Kidney (tissue), 14 donors: ENCODE data around the gene HES3. TPM values are rescaled to one million over a fixed set of nuclear protein-coding genes. Genes with fewer than 3 reads are reported as not detected.
A peak's percentile ranks its signal among the peaks of the same experiment; 100 is the strongest.

Experiments
- DNase-seq, 5 donors: peaks; one replicate each; pipeline ENCODE4 v3.0.0-alpha.2; 2013 to 2020
- FAIRE-seq: peaks from 2 replicates; lab custom pipeline; 2012; peaks lifted over from hg19 to GRCh38; lab: Jason Lieb, UNC
- H3K27ac ChIP-seq, 2 donors: one replicate each; pipeline ENCODE4 v1.7.0; 2013; ENCODE audit warnings: low read depth in 2 of 2, low read length in 2 of 2, inconsistent platforms in 1 of 2
- H3K27me3 ChIP-seq: one replicate; pipeline ENCODE4 v1.7.1; 2013; ENCODE audit warnings: low read length, inconsistent platforms; ENCODE audit not compliant: control insufficient read depth, insufficient read depth
- H3K36me3 ChIP-seq, 3 donors: one replicate each; pipeline versions ENCODE4 v1.7.0 to v1.7.1; 2013; ENCODE audit warnings: low read length in 3 of 3, control low read depth in 1 of 3, inconsistent platforms in 1 of 3; ENCODE audit not compliant: insufficient read depth in 3 of 3, control insufficient read depth in 2 of 3
- H3K4me1 ChIP-seq, 3 donors: one replicate each; pipeline versions ENCODE4 v1.7.0 to v1.7.1; 2013; ENCODE audit warnings: low read length in 3 of 3, inconsistent platforms in 1 of 3, low read depth in 1 of 3; ENCODE audit not compliant: control insufficient read depth in 2 of 3, insufficient read depth in 2 of 3
- H3K4me3 ChIP-seq, 3 donors: one replicate each; pipeline versions ENCODE4 v1.7.0 to v1.8.1; 2013; ENCODE audit warnings: low read length in 3 of 3, control low read depth in 1 of 3, inconsistent platforms in 1 of 3
- H3K9ac ChIP-seq, 3 donors: one replicate each; pipeline versions ENCODE4 v1.7.0 to v1.7.1; 2013; ENCODE audit warnings: low read length in 3 of 3, control low read depth in 1 of 3, inconsistent platforms in 1 of 3
- H3K9me3 ChIP-seq, 3 donors: one replicate each; pipeline versions ENCODE4 v1.7.0 to v1.7.1; 2013; ENCODE audit warnings: low read length in 3 of 3, control low read depth in 1 of 3, inconsistent platforms in 1 of 3; ENCODE audit not compliant: control insufficient read depth in 2 of 3, insufficient read depth in 1 of 3
- intact Hi-C: fragments of 100-400 bp; cut with DNase I; formaldehyde crosslinking; loops from one replicate; pipeline ENCODE4 v1.11.1; 2022
- polyA plus RNA-seq: library from polyadenylated mRNA; stranded (reverse); fragments of 350-450 nt; fragmentation: Illumina TruSeq; extraction: RNeasy Lipid Tissue Mini Kit (QIAGEN cat#74804); gene quantifications from one replicate; pipeline ENCODE4 v1.2.3, GENCODE V29; 2014; ENCODE audit warnings: low read depth, low replicate concordance; ENCODE audit not compliant: insufficient read depth
- total RNA-seq: library from RNA; stranded (reverse); fragmentation: NEBNext Ultra II Directional; extraction: Animal tissue kit (Norgen Biotek cat#: 25700); gene quantifications from one replicate; pipeline ENCODE4 v1.2.1, GENCODE V29; 2021
- TF ChIP-seq, protein P1 (sequence below): IDR thresholded peaks from 3 replicates; pipeline ENCODE4 v1.5.1; 2012; ENCODE audit warnings: mild to moderate bottlenecking, moderate library complexity, borderline replicate concordance; ENCODE audit not compliant: insufficient read depth; ENCODE audit errors: extremely low read depth
- donor health status: control.
- donor health status: control.
- donor health status: control.
- donor health status: control.
- donor health status: control.
- donor health status: DM: yes; HTN: yes; CAD: no.
- donor health status: Normal renal cell carcinoma (clear cell type).

Gene HES3
- total and polyA plus RNA-seq, 2 donors from 2014 or later, result not detected

DNA sequence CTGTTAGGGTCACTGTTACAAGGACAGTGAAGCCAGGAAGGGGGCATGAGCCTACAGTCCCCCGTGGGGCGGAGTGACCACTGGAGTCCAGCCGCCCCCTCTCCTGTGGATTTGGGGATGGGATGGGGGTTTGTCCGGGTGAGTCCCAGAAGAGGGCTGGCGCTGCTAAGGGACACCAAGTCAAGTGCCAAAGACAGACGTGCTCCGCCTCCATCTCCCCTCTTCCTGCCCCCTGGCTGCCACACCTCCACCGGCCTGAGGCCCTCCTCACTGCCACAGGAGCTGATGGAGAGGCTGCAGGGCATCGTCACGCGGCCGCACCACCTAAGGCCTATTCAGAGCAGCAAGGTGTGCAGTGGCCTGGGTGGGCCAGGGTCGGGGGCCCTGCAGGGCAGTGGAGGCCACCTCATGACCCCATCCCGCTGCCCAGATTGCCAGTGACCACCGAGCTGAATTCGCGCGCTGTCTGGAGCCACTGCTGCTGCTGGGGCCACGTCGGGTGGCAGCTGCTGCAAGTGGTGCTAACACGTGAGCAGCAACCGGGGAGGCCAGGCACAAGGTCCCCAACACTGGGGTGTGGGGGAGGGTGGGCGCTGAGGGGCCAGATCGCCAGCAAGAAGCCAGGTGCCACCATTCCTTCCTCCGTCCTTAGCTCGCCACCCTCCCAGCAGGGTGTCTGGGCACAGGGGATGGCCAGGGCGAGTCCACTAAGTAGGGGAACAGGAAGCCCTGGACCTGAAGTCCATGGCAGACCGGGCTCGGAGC lies 33.2 kb upstream of the HES3 start:
- Histone ChIP-seq H3K4me3 (no peak overlapping the region), H3K9me3 (no peaks in the 10 kb centered on the region), H3K27ac (no peak overlapping the region), H3K27me3 (no peaks in the 10 kb centered on the region), H3K9ac (no peak overlapping the region), H3K4me1 (peaks cover 0 to 3% (median 0%) of the 10 kb centered on the region in 3 donors), H3K36me3 (no peaks in the 10 kb centered on the region)
- FAIRE-seq (no peak), DNase-seq (peak in 2 of 5 donors; percentile 59 to 68)
- intact Hi-C loops, result no loop called here
- TF ChIP-seq, protein P1, sequence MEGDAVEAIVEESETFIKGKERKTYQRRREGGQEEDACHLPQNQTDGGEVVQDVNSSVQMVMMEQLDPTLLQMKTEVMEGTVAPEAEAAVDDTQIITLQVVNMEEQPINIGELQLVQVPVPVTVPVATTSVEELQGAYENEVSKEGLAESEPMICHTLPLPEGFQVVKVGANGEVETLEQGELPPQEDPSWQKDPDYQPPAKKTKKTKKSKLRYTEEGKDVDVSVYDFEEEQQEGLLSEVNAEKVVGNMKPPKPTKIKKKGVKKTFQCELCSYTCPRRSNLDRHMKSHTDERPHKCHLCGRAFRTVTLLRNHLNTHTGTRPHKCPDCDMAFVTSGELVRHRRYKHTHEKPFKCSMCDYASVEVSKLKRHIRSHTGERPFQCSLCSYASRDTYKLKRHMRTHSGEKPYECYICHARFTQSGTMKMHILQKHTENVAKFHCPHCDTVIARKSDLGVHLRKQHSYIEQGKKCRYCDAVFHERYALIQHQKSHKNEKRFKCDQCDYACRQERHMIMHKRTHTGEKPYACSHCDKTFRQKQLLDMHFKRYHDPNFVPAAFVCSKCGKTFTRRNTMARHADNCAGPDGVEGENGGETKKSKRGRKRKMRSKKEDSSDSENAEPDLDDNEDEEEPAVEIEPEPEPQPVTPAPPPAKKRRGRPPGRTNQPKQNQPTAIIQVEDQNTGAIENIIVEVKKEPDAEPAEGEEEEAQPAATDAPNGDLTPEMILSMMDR, result no peak

DNA sequence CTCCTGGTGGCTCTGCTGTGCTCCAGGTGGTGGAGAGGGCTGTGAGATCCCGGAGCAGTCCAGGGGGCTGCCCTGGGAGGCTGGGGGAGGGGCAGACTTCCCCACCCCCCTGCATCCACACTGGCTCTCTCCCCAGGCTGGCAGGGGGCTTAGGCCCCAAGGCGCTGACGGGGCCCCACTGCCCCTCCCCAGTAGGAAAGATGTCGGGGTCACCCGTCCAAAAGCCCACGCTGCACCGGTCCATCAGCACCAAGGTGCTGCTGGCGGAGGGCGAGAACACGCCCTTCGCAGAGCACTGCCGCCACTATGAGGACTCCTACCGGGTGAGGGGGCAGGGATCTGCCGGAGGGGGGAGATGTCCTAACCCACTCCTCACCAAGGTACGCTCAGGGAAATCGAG lies 32.2 kb upstream of the HES3 start:
- FAIRE-seq (no peak), DNase-seq (no peak)
- Histone ChIP-seq H3K4me1 (peaks cover 0 to 3% (median 0%) of the 10 kb centered on the region in 3 donors), H3K27me3 (no peaks in the 10 kb centered on the region), H3K36me3 (peaks cover 0 to 2% (median 0%) of the 10 kb centered on the region in 3 donors), H3K9me3 (no peaks in the 10 kb centered on the region), H3K4me3 (no peak overlapping the region), H3K9ac (no peak overlapping the region), H3K27ac (no peak overlapping the region)
- TF ChIP-seq, protein P1, result no peak
- intact Hi-C loops, result no loop called here

DNA sequence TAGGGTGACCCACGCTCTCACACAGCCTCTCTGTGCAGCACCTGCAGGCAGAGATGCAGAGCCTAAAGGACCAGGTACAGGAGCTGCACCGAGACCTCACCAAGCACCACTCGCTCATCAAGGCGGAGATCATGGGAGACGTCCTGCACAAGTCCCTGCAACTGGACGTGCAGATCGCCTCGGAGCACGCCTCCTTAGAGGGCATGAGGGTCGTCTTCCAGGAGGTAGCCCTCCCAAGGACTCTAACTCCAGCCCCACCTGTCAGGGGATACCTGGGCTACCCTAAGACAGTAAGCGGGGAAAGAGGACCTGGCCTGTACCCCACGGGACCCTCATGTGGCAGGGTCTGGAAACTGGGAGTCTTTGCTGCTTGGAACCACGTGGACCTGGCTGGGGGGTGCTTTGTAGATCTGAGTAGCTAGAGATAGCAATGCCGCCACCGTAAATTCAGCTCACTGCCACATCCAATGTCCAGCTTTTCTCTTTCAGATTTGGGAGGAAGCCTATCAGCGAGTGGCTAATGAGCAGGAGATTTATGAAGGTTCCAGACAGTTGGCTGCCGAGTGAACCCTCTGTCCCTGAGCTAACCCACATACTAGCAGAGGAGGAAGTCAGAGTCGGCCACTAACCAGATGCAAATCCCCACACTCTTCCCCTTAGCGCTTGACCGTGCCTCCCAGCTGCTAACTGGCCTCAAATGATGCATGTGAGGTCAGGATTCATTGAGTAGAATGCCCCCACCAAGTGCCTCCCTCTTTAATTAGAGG lies 31.6 kb upstream of the HES3 start:
- FAIRE-seq, result no peak
- Histone ChIP-seq H3K4me3 (no peak overlapping the region), H3K9ac (no peak overlapping the region), H3K27ac (no peak overlapping the region), H3K4me1 (peaks cover 0 to 3% (median 0%) of the 10 kb centered on the region in 3 donors), H3K9me3 (no peaks in the 10 kb centered on the region), H3K27me3 (no peaks in the 10 kb centered on the region), H3K36me3 (peaks cover 0 to 2% (median 0%) of the 10 kb centered on the region in 3 donors)
- peak in 3 of 5 donors; percentile 60 to 88 (median 84) for DNase-seq
- TF ChIP-seq, protein P1, result no peak
- intact Hi-C loops, result no loop called here
